ENCODE results near the gene AGBL4.

- TF ChIP-seq UBTF (CRISPR knock-in tag; IDR thresholded peaks at IDR 0.05): no peak
- TF ChIP-seq ETS1 (CRISPR knock-in tag; IDR thresholded peaks at IDR 0.05): no peak
- TF ChIP-seq MAX (IDR thresholded peaks at IDR 0.05): no peak
- TF ChIP-seq HIC2 (CRISPR knock-in tag; IDR thresholded peaks at IDR 0.05; ENCODE audit: low read depth): no peak
- no peak for TF ChIP-seq CEBPB (IDR thresholded peaks at IDR 0.05; ENCODE audit: borderline replicate concordance, low read depth, low read length)
Observed at GRCh38 chr1:49627781-49628180, 396.0 kb downstream of the AGBL4 start.
